ENCODE measurements around the gene CACNB4. TPM values are rescaled to one million over a fixed set of nuclear protein-coding genes. Genes with fewer than 3 reads are reported as not detected.

The CACNB4 gene
- total RNA-seq, 2 donors from 2014 or later = 15.4 to 40.6 TPM

GRCh38 chr2:151855111-151855510 is 243.7 kb downstream of the CACNB4 start:
- TF ChIP-seq POLR2AphosphoS5 (IDR thresholded peaks at IDR 0.05) = no peak
- TF ChIP-seq POLR2A (IDR thresholded peaks at IDR 0.05) = no peak
- no peak for TF ChIP-seq CTCF (IDR thresholded peaks at IDR 0.05)
- Histone ChIP-seq H3K4me3 (no peak overlapping the region), H3K27me3 (replicated peaks; ENCODE audit: insufficient read depth) (no peaks in the 10 kb centered on the region), H3K4me1 (replicated peaks) (no peaks in the 10 kb centered on the region), H3K36me3 (no peaks in the 10 kb centered on the region), H3K9me3 (no peaks in the 10 kb centered on the region), H3K27ac (no peak overlapping the region)
- intact Hi-C loops (cut with DNase I) = no loop called here
- DNase-seq (ENCODE audit: low spot score) = no peak
- 78% methylated on average over 3 of the region's 3 CpGs for WGBS

GRCh38 chr2:151853070-151853758 is 245.6 kb downstream of the CACNB4 start:
- no peak for DNase-seq (ENCODE audit: low spot score)
- no peaks in the 10 kb centered on the region for H3K9me3 ChIP-seq
- no peaks in the 10 kb centered on the region for H3K27me3 ChIP-seq (replicated peaks; ENCODE audit: insufficient read depth)
- no peaks in the 10 kb centered on the region for H3K36me3 ChIP-seq
- no peak overlapping the region for H3K27ac ChIP-seq
- 51% methylated on average over 3 of the region's 3 CpGs for WGBS
- no peaks in the 10 kb centered on the region for H3K4me1 ChIP-seq (replicated peaks)
- TF ChIP-seq CTCF (IDR thresholded peaks at IDR 0.05) (no peak), POLR2A (IDR thresholded peaks at IDR 0.05) (no peak), POLR2AphosphoS5 (IDR thresholded peaks at IDR 0.05) (no peak)
- H3K4me3 ChIP-seq = no peak overlapping the region
- intact Hi-C loops (cut with DNase I) = no loop called here

- Histone ChIP-seq H3K27me3 (replicated peaks; ENCODE audit: insufficient read depth) (no peaks in the 10 kb centered on the region), H3K4me1 (replicated peaks) (no peaks in the 10 kb centered on the region), H3K9me3 (no peaks in the 10 kb centered on the region), H3K4me3 (no peak overlapping the region), H3K27ac (no peak overlapping the region), H3K36me3 (no peaks in the 10 kb centered on the region)
- WGBS = 63% methylated on average over 6 of the region's 6 CpGs
- intact Hi-C loops (cut with DNase I) = no loop called here
- TF ChIP-seq POLR2A (IDR thresholded peaks at IDR 0.05) = no peak
- no peak for TF ChIP-seq CTCF (IDR thresholded peaks at IDR 0.05)
- no peak for TF ChIP-seq POLR2AphosphoS5 (IDR thresholded peaks at IDR 0.05)
- no peak for DNase-seq (ENCODE audit: low spot score)
Measured at GRCh38 chr2:151852260-151853069, 246.4 kb downstream of the CACNB4 start.

GRCh38 chr2:151851761-151852160 is 247.1 kb downstream of the CACNB4 start:
- DNase-seq (ENCODE audit: low spot score) = no peak
- no peak overlapping the region for H3K27ac ChIP-seq

More at GRCh38 chr2:151851761-151852160, 247.1 kb downstream of the CACNB4 start:
- Histone ChIP-seq H3K4me1 (replicated peaks) (no peaks in the 10 kb centered on the region), H3K9me3 (no peaks in the 10 kb centered on the region), H3K36me3 (no peaks in the 10 kb centered on the region), H3K27me3 (replicated peaks; ENCODE audit: insufficient read depth) (no peaks in the 10 kb centered on the region), H3K4me3 (no peak overlapping the region)
- WGBS = 67% methylated on average over 3 of the region's 3 CpGs
- intact Hi-C loops (cut with DNase I) = no loop called here
- TF ChIP-seq CTCF (IDR thresholded peaks at IDR 0.05) = no peak
- TF ChIP-seq POLR2AphosphoS5 (IDR thresholded peaks at IDR 0.05) = no peak
- no peak for TF ChIP-seq POLR2A (IDR thresholded peaks at IDR 0.05)

All from prostate gland (tissue), 2 donors.